WERI-Rb-1 (cell line): ENCODE results near the gene SUSD4.

ENCODE experiments used
- DNase-seq: peaks from one replicate; pipeline ENCODE4 v3.0.0-alpha.2; 2020
- H3K27ac ChIP-seq: fragments of 250-450 bp; sonication (Bioruptor Pico); 2 replicates; pipeline ENCODE4 v1.5.1; 2020; ENCODE audit warnings: mild to moderate bottlenecking, moderate library complexity
- H3K27me3 ChIP-seq: fragments of 250-450 bp; sonication (Bioruptor Pico); 2 replicates; pipeline ENCODE4 v1.5.1; 2021; ENCODE audit warnings: mild to moderate bottlenecking, low read depth, moderate library complexity; ENCODE audit not compliant: insufficient read depth, severe bottlenecking
- H3K36me3 ChIP-seq: fragments of 250-450 bp; sonication (Bioruptor Pico); 2 replicates; pipeline ENCODE4 v1.5.1; 2020; ENCODE audit warnings: mild to moderate bottlenecking, moderate library complexity
- H3K4me3 ChIP-seq: 2 replicates; pipeline ENCODE4 v1.5.1; 2011; ENCODE audit warnings: low read depth, mild to moderate bottlenecking, control low read depth, low read length
- H3K9me3 ChIP-seq: fragments of 250-450 bp; sonication (Bioruptor Pico); 2 replicates; pipeline ENCODE4 v1.5.1; 2021; ENCODE audit warnings: mild to moderate bottlenecking, moderate library complexity; ENCODE audit not compliant: severe bottlenecking
- CTCF ChIP-seq: IDR thresholded peaks from 2 replicates; pipeline ENCODE4 v1.5.1; 2011; ENCODE audit warnings: low read depth, mild to moderate bottlenecking, control low read depth, inconsistent platforms, low read length

The SUSD4 gene

DNA sequence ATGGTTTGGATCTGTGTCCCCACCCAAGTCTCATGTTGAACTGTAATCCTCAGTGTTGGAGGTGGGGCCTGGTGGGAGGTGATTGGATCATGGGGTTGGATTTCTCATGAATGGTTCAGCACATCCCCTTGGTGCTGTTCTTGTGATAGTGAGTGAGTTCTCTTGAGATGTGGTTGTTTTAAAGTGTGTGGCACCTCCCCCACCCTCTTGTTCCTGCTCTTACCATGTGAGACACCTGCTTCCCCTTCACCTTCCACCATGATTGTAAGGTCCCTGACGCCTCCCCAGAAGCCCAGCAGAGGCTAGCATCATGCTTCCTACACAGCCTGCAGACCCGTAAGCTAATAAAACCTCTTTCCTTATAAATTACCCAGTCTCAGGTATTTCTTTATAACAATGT, 55.8 kb downstream of the SUSD4 start:
- DNase-seq = no peak
- H3K36me3 ChIP-seq = no peaks in the 10 kb centered on the region
- no peaks in the 10 kb centered on the region for H3K9me3 ChIP-seq
- H3K4me3 ChIP-seq = no peak overlapping the region
- no peak overlapping the region for H3K27ac ChIP-seq
- no peaks in the 10 kb centered on the region for H3K27me3 ChIP-seq
- TF ChIP-seq CTCF = no peak

GRCh38 chr1:223307544-223307943, 56.4 kb downstream of the SUSD4 start:
- Histone ChIP-seq H3K4me3 (no peak overlapping the region), H3K27me3 (no peaks in the 10 kb centered on the region), H3K27ac (no peak overlapping the region), H3K9me3 (no peaks in the 10 kb centered on the region), H3K36me3 (no peaks in the 10 kb centered on the region)
- TF ChIP-seq CTCF = no peak
- no peak for DNase-seq

- Histone ChIP-seq H3K36me3 (no peaks in the 10 kb centered on the region), H3K9me3 (no peaks in the 10 kb centered on the region), H3K27ac (no peak overlapping the region), H3K27me3 (no peaks in the 10 kb centered on the region), H3K4me3 (no peak overlapping the region)
- DNase-seq = no peak
- no peak for TF ChIP-seq CTCF
Observed at GRCh38 chr1:223304931-223305330, 59.0 kb downstream of the SUSD4 start.

DNA sequence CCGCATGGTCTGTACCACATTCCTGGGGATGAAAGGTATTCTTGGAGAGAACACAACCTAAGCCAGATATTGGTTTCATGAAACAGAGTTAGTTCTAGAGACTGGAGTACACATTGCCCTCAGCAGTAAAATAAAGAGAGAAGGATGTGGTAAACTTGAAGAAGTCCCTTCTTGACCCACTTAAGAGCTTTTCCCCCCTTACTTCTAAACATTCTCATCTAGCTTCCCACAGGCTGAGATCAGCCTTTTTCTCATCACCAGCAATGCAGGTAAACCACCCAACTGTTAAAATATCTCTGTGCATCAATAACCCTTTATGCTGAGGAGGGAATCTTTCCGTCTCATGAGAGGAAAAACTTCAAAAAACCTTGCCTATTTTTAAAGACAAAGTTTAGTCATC, 62.6 kb downstream of the SUSD4 start:
- no peak for DNase-seq
- H3K9me3 ChIP-seq = no peaks in the 10 kb centered on the region
- no peak overlapping the region for H3K4me3 ChIP-seq
- H3K36me3 ChIP-seq = no peaks in the 10 kb centered on the region
- no peak overlapping the region for H3K27ac ChIP-seq
- H3K27me3 ChIP-seq = no peaks in the 10 kb centered on the region
- TF ChIP-seq CTCF = no peak

GRCh38 chr1:223299553-223299952, 64.4 kb downstream of the SUSD4 start:
- no peak for TF ChIP-seq CTCF
- no peak for DNase-seq

GRCh38 chr1:223298701-223299100, 65.3 kb downstream of the SUSD4 start:
- DNase-seq = no peak
- H3K9me3 ChIP-seq = no peaks in the 10 kb centered on the region
- TF ChIP-seq CTCF = no peak
- H3K36me3 ChIP-seq = no peaks in the 10 kb centered on the region
- no peaks in the 10 kb centered on the region for H3K27me3 ChIP-seq
- H3K27ac ChIP-seq = no peak overlapping the region
- no peak overlapping the region for H3K4me3 ChIP-seq

More at GRCh38 chr1:223299553-223299952, 64.4 kb downstream of the SUSD4 start:
- no peaks in the 10 kb centered on the region for H3K36me3 ChIP-seq
- no peaks in the 10 kb centered on the region for H3K9me3 ChIP-seq
- H3K4me3 ChIP-seq = no peak overlapping the region
- H3K27ac ChIP-seq = no peak overlapping the region
- H3K27me3 ChIP-seq = no peaks in the 10 kb centered on the region
